ENCODE data around the gene SLC24A3.

SLC24A3 gene

GRCh38 chr20:19212469-19212815, at the start of gene SLC24A3:
SLC24A3 (plus strand) TSS chr20:19212642.
- no peak for DNase-seq

- DNase-seq: no peak
These were observed 42.3 kb upstream of the SLC24A3 start for GRCh38 chr20:19170148-19170547.

- DNase-seq: no peak
These were observed 39.8 kb upstream of the SLC24A3 start for GRCh38 chr20:19172637-19173036.

- DNase-seq: no peak
These were observed 35.9 kb upstream of the SLC24A3 start for GRCh38 chr20:19176470-19177052.

- DNase-seq: no peak
These were observed 30.9 kb upstream of the SLC24A3 start for GRCh38 chr20:19181552-19181951.

- no peak for DNase-seq
These were observed 27.4 kb upstream of the SLC24A3 start for GRCh38 chr20:19185083-19185482.

- no peak for DNase-seq
These were observed 19.1 kb upstream of the SLC24A3 start for GRCh38 chr20:19193349-19193748.

- DNase-seq: peak; percentile 73 to 77
These were observed 6.5 kb upstream of the SLC24A3 start for GRCh38 chr20:19205981-19206396.

- no peak for DNase-seq
These were observed 4.9 kb upstream of the SLC24A3 start for GRCh38 chr20:19207541-19207940.

GRCh38 chr20:19210391-19211155, 1.9 kb upstream of the SLC24A3 start:
- DNase-seq: no peak

- DNase-seq: no peak
These were observed 1.2 kb upstream of the SLC24A3 start for GRCh38 chr20:19211252-19211651.

GRCh38 chr20:19211661-19212468, 577 bp upstream of the SLC24A3 start:
- no peak for DNase-seq

- DNase-seq: peak; percentile 15 to 28
These were observed 520 bp downstream of the SLC24A3 start for GRCh38 chr20:19212821-19213502.

GRCh38 chr20:19213946-19214490, 1.6 kb downstream of the SLC24A3 start:
- DNase-seq: no peak

GRCh38 chr20:19218411-19218810, 6.0 kb downstream of the SLC24A3 start:
- no peak for DNase-seq

GRCh38 chr20:19222520-19223040, 10.1 kb downstream of the SLC24A3 start:
- no peak for DNase-seq

- no peak for DNase-seq
These were observed 11.2 kb downstream of the SLC24A3 start for GRCh38 chr20:19223640-19224039.

GRCh38 chr20:19231359-19232035, 19.1 kb downstream of the SLC24A3 start:
- DNase-seq: no peak

GRCh38 chr20:19232997-19233794, 20.8 kb downstream of the SLC24A3 start:
- DNase-seq: no peak

GRCh38 chr20:19236371-19237055, 24.1 kb downstream of the SLC24A3 start:
- DNase-seq: no peak

- no peak for DNase-seq
These were observed 29.0 kb downstream of the SLC24A3 start for GRCh38 chr20:19241440-19241839.
